Panc1 (cell line): ENCODE results near the gene C6orf89. TPM values are rescaled to one million over a fixed set of nuclear protein-coding genes. Genes with fewer than 3 reads are reported as not detected.

ENCODE experiments used
- ATAC-seq: fragments of 200-7000 bp; cut with Tn5 transposase; 2 replicates; pipeline ENCODE4 v1.9.1; 2020; ENCODE audit warnings: mild to moderate bottlenecking, moderate library complexity
- BruUV-seq: library from RNA; stranded (reverse); fragments of 400-500 nt; replicated peaks from 2 replicates; lab custom pipeline; 2021; lab: Mats Ljungman, UMichigan
- CTCF ChIA-PET: fragments of 300-600 bp; sonication (Branson Sonifier 250); formaldehyde crosslinking; loops from one replicate; lab custom pipeline; 2022; ENCODE audit warnings: antibody characterized with exemption; lab: Charles Lee
- POLR2A ChIA-PET: fragments of 300-600 bp; sonication (Branson Sonifier 250); formaldehyde crosslinking; loops from one replicate; lab custom pipeline; 2022; ENCODE audit warnings: antibody characterized with exemption; lab: Charles Lee
- DNase-seq: peaks from one replicate; pipeline ENCODE4 v3.0.0-alpha.2; 2010; ENCODE audit warnings: low read depth, low spot score
- H3K27ac ChIP-seq: 2 replicates; pipeline ENCODE4 v1.5.1; 2011; ENCODE audit warnings: mild to moderate bottlenecking, low read length, inconsistent platforms
- H3K27me3 ChIP-seq: fragments of 200-500 bp; sonication (Bioruptor generic); 2 replicates; pipeline ENCODE4 v1.6.0; 2014; ENCODE audit warnings: low read length, inconsistent platforms; ENCODE audit not compliant: control insufficient read depth, insufficient read depth
- H3K36me3 ChIP-seq: fragments of 200-500 bp; sonication (Bioruptor generic); 2 replicates; pipeline ENCODE4 v1.5.1; 2014; ENCODE audit warnings: inconsistent platforms, mild to moderate bottlenecking, low read length, moderate library complexity; ENCODE audit not compliant: control insufficient read depth, insufficient read depth
- H3K4me1 ChIP-seq: 2 replicates; pipeline ENCODE4 v1.5.1; 2011; ENCODE audit warnings: inconsistent platforms, mild to moderate bottlenecking, low read length, moderate library complexity; ENCODE audit not compliant: control insufficient read depth, insufficient read depth
- H3K4me3 ChIP-seq, 2 experiments: 2 replicates each; pipeline ENCODE4 v1.5.1; 2011 to 2012; ENCODE audit warnings: low read depth in 2 of 2, low read length in 2 of 2, mild to moderate bottlenecking in 2 of 2, inconsistent platforms in 1 of 2, moderate library complexity in 1 of 2
- H3K9me3 ChIP-seq: fragments of 200-500 bp; sonication (Bioruptor generic); 2 replicates; pipeline ENCODE4 v1.5.1; 2014; ENCODE audit warnings: low read depth, mild to moderate bottlenecking, inconsistent platforms, low read length, moderate library complexity; ENCODE audit not compliant: control insufficient read depth, insufficient read depth
- CTCF ChIP-seq: fragments of 450-650 bp; IDR thresholded peaks from 2 replicates; pipeline ENCODE4 v1.5.1; 2017; ENCODE audit warnings: mild to moderate bottlenecking
- POLR2AphosphoS5 ChIP-seq: IDR thresholded peaks from 2 replicates; pipeline ENCODE4 v1.6.1; 2012; ENCODE audit warnings: mild to moderate bottlenecking, low read depth, low read length, moderate library complexity
- REST ChIP-seq, 2 experiments: IDR thresholded peaks; 2 replicates each; pipeline ENCODE4 v1.6.1; 2011 to 2012; ENCODE audit warnings: low read depth in 2 of 2, control low read depth in 1 of 2, low read length in 1 of 2, mild to moderate bottlenecking in 1 of 2, moderate library complexity in 1 of 2; ENCODE audit not compliant: insufficient read depth in 1 of 2
- SIN3A ChIP-seq: IDR thresholded peaks from 2 replicates; pipeline ENCODE4 v1.6.1; 2012; ENCODE audit warnings: low read depth, mild to moderate bottlenecking, low read length, moderate library complexity, borderline replicate concordance; ENCODE audit not compliant: insufficient read depth
- TCF7L2 ChIP-seq: IDR thresholded peaks from 2 replicates; pipeline ENCODE4 v1.6.1; 2011; ENCODE audit warnings: mild to moderate bottlenecking, low read depth, low read length, inconsistent platforms
- in situ Hi-C: cut with HindIII; loops from 2 replicates; pipeline ENCODE4 v1.10.0; 2016; ENCODE audit warnings: low sequenced_read_pairs, low pct_unique_long_range_greater_than_20kb
- intact Hi-C: fragments of 100-400 bp; cut with micrococcal nuclease; formaldehyde crosslinking; loops from one replicate; pipeline ENCODE4 v1.10.0; 2022; ENCODE audit not compliant: unreplicated experiment
- total RNA-seq: library from RNA; stranded (reverse); gene quantifications from one replicate; pipeline ENCODE4 v1.2.1, GENCODE V29; 2021; ENCODE audit not compliant: unreplicated experiment

C6orf89 gene
- total RNA-seq, 1 experiment from 2014 or later: 59.2 TPM

- ChIA-PET CTCF (no interaction called here), POLR2A (no interaction called here)
- Histone ChIP-seq H3K36me3 (no peaks in the 10 kb centered on the region), H3K4me3 (no peak overlapping the region), H3K4me1 (no peaks in the 10 kb centered on the region), H3K9me3 (no peaks in the 10 kb centered on the region), H3K27me3 (no peaks in the 10 kb centered on the region), H3K27ac (no peak overlapping the region)
- TF ChIP-seq REST (IDR thresholded peaks at IDR 0.05; ENCODE audit: insufficient read depth in 1 of 2, low read depth in 2 of 2, low read length in 1 of 2): no peak
- TF ChIP-seq SIN3A: no peak
- TF ChIP-seq CTCF: no peak
- no peak for TF ChIP-seq POLR2AphosphoS5
- TF ChIP-seq TCF7L2: no peak
- DNase-seq: no peak
- no peak for ATAC-seq
- BruUV-seq: no TSS peak
- in situ Hi-C loops (no loop called here), intact Hi-C loops (no loop called here)
Measured at GRCh38 chr6:36924131-36924530, 38.4 kb downstream of the C6orf89 start.

GRCh38 chr6:36924778-36925374 lies 39.1 kb downstream of the C6orf89 start:
- ATAC-seq: no peak
- Histone ChIP-seq H3K27me3 (no peaks in the 10 kb centered on the region), H3K4me1 (no peaks in the 10 kb centered on the region), H3K9me3 (no peaks in the 10 kb centered on the region), H3K36me3 (no peaks in the 10 kb centered on the region), H3K4me3 (no peak overlapping the region), H3K27ac (no peak overlapping the region)
- intact Hi-C loops (no loop called here), in situ Hi-C loops (no loop called here)
- ChIA-PET CTCF (no interaction called here), POLR2A (no interaction called here)
- DNase-seq: no peak
- TF ChIP-seq TCF7L2: no peak
- no peak for TF ChIP-seq SIN3A
- BruUV-seq: no TSS peak

GRCh38 chr6:36925809-36926208 lies 40.1 kb downstream of the C6orf89 start:
- in situ Hi-C loops: no loop called here
- no TSS peak for BruUV-seq
- H3K4me1 ChIP-seq: no peaks in the 10 kb centered on the region
- TF ChIP-seq POLR2AphosphoS5 (no peak), SIN3A (no peak), TCF7L2 (no peak), CTCF (no peak), REST (IDR thresholded peaks at IDR 0.05; ENCODE audit: insufficient read depth in 1 of 2, low read depth in 2 of 2, low read length in 1 of 2) (no peak)
- ATAC-seq: no peak
- H3K36me3 ChIP-seq: no peaks in the 10 kb centered on the region
- no peak for DNase-seq
- no peak overlapping the region for H3K4me3 ChIP-seq
- ChIA-PET CTCF (no interaction called here), POLR2A (interaction anchor here (0.5 kb wide), 1 partner anchor 60 kb away, joined by 3 read pairs; the partner anchor contains the start of gene MTCH1)
- no peaks in the 10 kb centered on the region for H3K27me3 ChIP-seq
- intact Hi-C loops: no loop called here
- no peak overlapping the region for H3K27ac ChIP-seq
- no peaks in the 10 kb centered on the region for H3K9me3 ChIP-seq
